HK-2 (cell line): ENCODE data around the gene TPT1.
"Not testable (repeated sequence)": the region's sequence is repeated elsewhere in the genome, so short reads cannot be mapped to it uniquely, and the experiment has no call there.

Experiments used
- DNase-seq: peaks from one replicate; pipeline ENCODE4 v3.0.0-alpha.2; 2018; ENCODE audit not compliant: unreplicated experiment

The TPT1 gene

DNA sequence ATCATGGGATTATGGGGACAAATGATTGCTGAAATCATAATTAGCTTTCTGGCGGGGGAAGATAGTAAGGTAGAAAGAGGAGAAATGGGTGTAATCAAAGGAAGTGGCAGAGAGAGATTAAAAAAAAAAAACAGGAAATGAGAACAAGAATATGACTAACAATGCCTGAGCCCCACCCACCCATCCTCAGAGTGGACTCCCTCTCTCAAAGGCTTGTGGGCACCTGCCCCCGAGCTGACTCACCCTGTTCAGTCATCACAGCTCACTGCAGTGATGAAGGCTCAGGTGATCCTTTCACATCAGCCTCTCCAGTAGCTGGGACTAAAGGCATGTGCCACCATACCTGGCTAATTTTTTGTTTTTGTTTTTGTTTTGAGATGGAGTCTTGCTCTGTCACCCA is 26.4 kb upstream of the TPT1 start:
- DNase-seq: peak; percentile 80

- DNase-seq: no peak
Measured at GRCh38 chr13:45365558-45365885, 24.5 kb upstream of the TPT1 start.

DNA sequence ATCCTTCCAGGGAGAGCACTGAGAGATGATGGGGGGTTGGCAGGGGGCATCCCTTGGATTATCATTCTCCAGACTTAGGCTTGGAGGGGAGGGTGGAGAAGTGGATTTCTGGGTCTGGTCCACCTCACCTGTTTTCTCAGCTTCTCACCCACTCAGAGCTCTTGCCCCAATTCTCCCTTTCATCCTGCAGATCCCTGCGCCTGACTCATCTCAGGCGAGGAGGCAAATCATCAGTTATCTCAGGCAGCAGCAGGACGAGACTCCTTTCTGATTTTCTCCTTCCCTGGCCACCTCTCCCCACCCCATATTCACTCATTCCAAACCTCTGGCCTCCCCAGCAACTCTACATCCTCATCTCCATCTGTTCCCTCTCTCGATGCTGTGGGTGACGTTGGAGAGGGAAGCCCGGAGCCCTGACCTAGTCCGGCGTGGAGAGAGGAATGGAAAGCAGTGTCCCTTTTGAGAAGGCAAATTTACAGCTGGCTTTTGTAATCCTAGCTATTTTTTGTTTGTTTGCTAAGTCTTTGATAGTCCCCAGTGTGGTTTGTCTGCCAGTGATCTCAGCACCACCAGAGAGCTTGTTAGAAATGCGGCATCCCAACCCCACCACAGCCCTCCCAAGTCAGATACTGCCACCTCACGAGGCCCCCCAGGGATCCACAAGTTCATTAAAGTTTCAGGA is 24.0 kb upstream of the TPT1 start:
- DNase-seq: no peak

DNA sequence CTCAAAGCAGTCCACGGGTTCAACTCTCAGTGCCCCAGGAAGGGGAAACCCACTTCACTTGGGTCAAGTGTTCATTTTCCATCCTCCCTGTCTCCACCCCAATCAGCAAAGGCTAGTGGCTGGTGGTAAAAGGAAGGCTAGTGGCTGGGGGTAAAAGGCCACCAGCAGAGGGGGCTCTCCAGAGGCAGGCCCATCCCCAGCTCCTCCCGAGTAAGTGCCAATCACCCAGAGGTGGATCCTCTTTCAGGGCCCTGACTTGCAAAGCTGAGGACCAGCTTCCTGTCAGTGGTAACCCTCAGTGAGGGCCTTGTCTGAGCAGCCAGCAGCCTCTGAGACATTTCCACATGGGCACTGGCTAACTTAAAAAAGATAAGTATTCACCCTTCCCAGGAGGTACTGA is 22.0 kb upstream of the TPT1 start:
- no peak for DNase-seq

GRCh38 chr13:45361596-45362206 is 20.7 kb upstream of the TPT1 start:
- no peak for DNase-seq

- no peak for DNase-seq
Measured at GRCh38 chr13:45356966-45357672, 16.1 kb upstream of the TPT1 start.

GRCh38 chr13:45353895-45354294 is 12.9 kb upstream of the TPT1 start:
- no peak for DNase-seq

DNA sequence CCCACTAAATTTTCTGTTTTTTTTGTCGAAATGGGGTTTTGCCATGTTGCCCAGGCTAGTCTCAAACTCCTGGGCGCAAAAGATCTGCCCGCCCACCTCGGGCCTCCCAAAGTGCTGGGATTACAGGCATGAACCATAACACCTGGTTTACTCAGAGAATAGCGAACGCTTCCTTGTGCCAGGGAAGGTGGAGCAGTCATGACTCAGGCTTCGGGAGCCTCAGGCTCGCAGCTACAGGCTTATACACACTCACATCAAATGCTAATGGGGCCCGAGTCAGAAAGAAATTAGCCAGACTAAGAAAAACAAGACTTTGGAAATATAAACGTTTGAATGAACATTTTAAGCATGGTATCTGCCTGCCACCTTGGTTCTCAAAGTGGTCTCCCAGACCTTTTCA is 11.0 kb upstream of the TPT1 start:
- DNase-seq: no peak

DNA sequence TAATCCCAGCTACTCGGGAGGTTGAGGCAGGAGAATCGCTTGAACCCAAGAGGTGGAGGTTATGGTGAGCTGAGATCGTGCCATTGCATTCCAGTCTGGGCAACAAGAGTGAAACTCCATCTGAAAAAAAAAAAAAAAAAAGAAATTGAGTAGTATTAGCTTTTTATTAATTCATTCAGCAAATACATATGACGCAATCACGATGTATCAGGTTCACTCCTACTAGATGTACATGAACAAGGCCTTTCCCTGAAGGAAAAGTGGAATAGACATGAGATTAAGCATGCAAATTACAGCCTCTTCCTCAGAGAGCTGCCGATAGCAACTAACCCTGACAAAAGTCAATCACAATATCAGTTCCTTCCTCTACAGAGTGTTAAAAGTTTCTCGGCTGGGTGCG is 9.2 kb upstream of the TPT1 start:
- DNase-seq: no peak

DNA sequence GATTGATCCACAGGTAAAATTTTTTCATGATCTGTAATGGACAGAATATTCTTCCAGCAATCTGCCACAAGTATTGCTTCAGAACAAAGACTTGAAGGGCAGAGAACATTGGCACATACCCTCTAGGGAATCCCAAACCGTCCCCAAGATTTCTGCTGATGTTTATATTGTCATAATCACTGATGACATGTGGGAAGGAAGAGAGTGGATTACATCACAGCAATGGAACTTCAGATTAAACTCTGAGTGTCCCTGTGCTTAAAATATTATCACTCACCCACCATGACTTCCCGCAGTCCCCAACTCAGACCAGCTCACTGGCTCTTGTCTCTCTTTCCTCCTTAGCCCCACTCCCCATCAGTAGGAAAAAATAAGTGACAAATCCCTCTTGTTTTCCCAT is 8.5 kb upstream of the TPT1 start:
- no peak for DNase-seq

- not testable (repeated sequence) for DNase-seq
Measured at GRCh38 chr13:45344064-45344463, 3.1 kb upstream of the TPT1 start.

- not testable (repeated sequence) for DNase-seq
Measured at GRCh38 chr13:45343102-45343501, 2.1 kb upstream of the TPT1 start.

- DNase-seq: not testable (repeated sequence)
Measured at GRCh38 chr13:45342668-45343067, 1.7 kb upstream of the TPT1 start.

DNA sequence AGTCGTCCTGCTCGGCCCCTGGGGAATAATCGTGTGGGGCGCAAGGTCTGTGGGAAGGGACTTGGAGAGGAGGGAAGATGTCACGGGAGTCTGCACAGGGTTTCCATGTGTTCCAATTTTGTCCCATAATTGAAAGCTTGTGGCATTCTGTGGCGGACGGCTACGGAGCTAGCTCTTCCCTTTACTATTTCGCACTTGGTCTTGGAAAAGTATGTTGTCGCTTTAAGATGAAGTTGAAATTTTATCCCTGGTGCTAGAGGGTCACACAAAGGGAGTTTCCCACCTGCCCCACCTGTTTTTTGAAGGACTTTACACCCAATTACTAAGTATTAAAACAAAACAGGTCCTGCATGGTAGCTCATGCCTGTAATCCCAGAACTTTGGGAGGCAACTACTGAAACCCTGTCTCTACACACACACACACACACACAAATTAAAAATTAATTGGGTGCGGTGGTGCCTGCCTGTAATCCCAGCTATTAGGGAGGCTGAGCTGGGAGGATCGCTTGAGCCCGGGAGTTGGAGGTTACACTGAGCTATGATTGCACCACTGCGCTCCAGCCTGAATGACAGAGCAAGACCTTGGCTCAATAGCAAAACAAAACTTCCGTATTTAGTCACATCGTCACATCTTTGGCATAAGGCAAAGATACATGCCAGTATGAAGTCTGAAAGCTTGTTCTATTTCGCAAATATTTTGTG is 967 bp upstream of the TPT1 start:
- no peak for DNase-seq

DNA sequence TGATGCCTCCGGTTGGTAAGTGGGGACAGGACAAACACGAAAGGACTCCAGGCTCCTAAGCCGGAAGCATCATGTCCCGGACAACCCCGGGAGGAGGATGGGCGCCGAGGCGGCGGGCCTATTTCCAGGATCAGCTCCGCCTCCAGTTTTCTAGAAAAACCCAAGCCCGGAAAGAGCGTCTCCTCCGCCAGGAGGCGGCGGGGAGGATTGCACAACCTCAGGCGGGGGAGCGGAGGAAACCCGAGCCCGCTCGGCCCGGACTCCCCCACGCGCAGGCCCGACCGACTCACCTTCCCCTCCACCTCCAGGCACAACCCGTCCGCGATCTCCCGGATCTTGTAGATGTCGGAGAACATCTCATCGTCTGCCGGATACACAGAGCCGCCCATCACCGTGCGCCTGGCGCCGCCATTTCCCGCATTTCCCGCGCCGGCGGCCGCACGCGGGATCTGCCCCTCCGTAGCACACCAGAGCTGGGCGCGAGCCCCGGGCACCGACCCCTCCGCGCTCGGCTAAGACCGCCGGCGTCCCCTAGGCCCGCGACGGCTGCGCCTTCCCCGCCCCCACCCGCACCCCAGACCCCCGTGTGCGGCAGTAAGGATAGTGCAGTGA is 455 bp downstream of the TPT1 start:
- peak; percentile 80 for DNase-seq

- DNase-seq: no peak
Measured at GRCh38 chr13:45339867-45340266, 1.1 kb downstream of the TPT1 start.

DNA sequence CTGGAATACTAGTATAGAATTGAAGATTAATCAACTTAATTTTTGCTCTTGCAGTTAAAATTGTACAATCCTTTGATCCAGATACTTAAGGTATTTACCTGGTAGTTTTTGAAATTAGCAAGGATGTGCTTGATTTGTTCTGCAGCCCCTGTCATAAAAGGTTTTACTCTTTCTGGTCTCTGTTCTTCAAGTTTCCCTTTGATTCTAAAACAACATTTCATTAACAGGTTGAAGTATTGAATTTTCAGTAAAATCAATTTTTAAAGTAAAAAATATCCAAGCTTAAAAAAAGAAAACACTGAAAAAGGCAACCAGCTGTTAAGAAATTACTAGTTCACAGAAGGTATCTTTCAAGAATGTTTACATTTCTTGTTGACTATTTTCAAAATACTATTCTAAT is 1.6 kb downstream of the TPT1 start:
- no peak for DNase-seq

DNA sequence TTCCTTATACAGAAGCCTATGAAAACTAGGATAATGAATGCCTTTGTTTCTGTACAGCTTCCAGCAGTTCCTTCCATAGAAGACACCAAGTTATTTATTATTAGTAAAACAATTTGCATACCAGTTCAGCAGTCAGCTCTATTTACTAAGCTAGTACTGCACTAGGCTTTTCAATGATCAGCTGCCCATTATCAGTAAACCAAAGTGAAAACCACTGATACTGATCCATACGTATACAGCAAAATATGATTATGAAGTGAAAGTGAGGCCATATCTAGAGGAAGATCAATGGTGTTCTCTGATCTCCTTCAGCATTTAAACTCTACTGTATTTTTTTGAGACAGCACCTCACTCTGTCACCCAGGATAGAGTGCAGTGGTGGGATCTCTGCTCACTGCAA is 3.2 kb downstream of the TPT1 start:
- no peak for DNase-seq

DNA sequence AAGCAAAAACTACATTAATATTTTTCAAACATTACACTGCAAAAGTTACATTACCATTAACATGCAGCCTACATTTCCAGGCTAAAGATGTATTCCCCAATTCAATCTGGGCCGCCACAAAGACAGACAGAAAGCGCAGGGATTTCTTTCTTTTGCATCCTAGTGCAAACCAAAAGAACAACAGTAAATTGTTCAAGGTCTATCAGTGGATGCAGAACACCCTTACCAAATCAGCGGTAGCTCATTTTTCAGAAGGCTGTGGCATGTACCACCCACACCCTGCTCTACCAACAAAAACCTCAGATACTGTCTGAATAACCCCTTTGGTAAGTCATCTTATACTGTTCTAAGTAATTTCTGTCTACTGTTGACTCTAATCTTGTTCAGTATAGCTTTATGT is 3.6 kb downstream of the TPT1 start:
- DNase-seq: no peak

- DNase-seq: no peak
Measured at GRCh38 chr13:45336025-45336800, 4.8 kb downstream of the TPT1 start.

DNA sequence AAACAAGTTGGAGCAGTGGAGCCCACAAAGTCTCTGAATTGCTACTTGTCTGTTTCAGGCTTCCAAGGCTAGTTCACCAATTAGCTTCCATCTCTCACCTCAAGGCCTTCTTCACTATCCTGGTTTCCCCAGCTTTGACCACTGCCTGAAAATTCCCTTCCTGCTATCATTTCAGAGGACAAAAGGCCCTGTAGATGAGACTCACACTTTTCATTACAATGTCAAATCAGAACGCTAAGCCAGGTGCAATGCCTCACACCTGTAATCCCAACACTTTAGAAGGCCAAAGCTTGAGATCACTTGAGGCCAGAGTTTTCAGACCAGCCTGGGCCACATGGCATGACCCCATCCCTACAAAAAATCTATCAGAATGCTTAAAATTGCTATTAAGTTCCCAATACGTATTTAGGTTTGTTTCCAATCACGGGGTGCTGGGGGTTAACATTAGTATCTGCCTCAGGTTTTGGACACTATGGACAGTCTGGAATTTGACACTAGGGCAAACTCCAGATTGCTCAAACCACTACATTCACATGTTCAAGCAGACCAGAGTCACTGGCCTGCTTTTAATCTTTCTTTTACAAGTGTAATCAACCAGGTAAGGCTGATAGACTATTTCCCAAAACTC is 5.5 kb downstream of the TPT1 start:
- no peak for DNase-seq
